Erythroblast (primary cell): ENCODE results near the gene ARID3B.

ENCODE experiments used
- GATA1 ChIP-seq: IDR thresholded peaks from 2 replicates; pipeline ENCODE4 v1.6.1; 2011; ENCODE audit warnings: low read depth, mild to moderate bottlenecking, control low read depth, low read length, moderate library complexity
- POLR2A ChIP-seq: IDR thresholded peaks from 2 replicates; pipeline ENCODE4 v1.6.1; 2011; ENCODE audit warnings: mild to moderate bottlenecking, low read length

DNA sequence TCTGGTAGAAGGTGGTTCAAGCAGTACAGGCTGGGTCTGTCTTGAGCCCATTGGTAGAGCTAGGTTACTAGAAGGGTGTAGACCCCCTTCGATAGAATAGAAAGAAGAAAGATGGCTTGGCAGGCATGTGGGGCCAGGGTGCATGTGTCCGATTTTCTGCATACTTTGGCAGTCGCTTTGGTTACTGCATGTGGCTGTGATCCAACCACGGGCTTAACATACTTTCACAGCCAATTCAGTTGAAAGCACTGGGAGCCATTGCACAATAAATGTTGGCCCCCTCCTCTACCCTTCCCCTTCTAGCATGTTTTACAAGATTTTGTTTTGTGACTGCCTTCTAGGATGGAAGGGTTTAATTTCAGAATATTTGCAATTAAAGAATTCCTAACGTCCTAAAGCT lies 7.2 kb downstream of the ARID3B start:
- TF ChIP-seq POLR2A (no peak), GATA1 (no peak)
